ENCODE data around the gene LSM12.

Gene LSM12

DNA sequence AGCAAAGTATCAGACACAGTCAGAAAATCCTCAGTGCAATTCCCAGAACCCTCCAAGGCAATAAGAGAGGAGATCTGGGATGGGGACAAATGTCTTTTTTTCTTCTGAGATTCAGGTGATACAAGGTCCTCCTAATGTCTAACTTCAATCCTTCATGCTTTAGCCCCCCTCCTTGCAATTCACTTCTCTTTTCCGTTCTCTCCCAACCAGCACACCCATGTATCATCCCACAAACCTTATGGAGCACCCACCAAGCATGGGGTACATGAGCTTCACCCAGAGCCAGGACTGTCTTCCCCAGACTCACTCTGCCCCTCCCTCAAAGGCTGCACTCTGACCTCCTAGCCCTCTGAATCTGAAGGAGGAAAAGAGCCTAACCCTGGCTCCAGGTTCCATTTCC is 46.9 kb upstream of the LSM12 start:
- Histone ChIP-seq H3K36me3 (ENCODE audit: low read length) (no peaks in the 10 kb centered on the region), H3K4me2 (ENCODE audit: low read depth, low read length, poor library complexity, severe bottlenecking) (no peak overlapping the region), H3F3A (ENCODE audit: insufficient read depth) (no peaks in the 10 kb centered on the region), H3K4me3 (ENCODE audit: insufficient read depth, low read length, poor library complexity, severe bottlenecking) (no peak overlapping the region), H2AFZ (ENCODE audit: low read depth, low read length, severe bottlenecking) (no peak overlapping the region), H3K27me3 (ENCODE audit: low read length) (no peaks in the 10 kb centered on the region), H3K9me2 (replicated peaks; ENCODE audit: insufficient read depth, low read length) (no peaks in the 10 kb centered on the region), H3K9ac (ENCODE audit: low read length) (no peak overlapping the region), H3K79me2 (ENCODE audit: insufficient read depth, low read length) (no peaks in the 10 kb centered on the region), H4K20me1 (ENCODE audit: low read depth, low read length) (no peaks in the 10 kb centered on the region), H3K9me3 (ENCODE audit: insufficient read depth, low read length) (no peaks in the 10 kb centered on the region), H3K27ac (ENCODE audit: low read depth, low read length) (no peak overlapping the region)
- TF ChIP-seq, protein P1, sequence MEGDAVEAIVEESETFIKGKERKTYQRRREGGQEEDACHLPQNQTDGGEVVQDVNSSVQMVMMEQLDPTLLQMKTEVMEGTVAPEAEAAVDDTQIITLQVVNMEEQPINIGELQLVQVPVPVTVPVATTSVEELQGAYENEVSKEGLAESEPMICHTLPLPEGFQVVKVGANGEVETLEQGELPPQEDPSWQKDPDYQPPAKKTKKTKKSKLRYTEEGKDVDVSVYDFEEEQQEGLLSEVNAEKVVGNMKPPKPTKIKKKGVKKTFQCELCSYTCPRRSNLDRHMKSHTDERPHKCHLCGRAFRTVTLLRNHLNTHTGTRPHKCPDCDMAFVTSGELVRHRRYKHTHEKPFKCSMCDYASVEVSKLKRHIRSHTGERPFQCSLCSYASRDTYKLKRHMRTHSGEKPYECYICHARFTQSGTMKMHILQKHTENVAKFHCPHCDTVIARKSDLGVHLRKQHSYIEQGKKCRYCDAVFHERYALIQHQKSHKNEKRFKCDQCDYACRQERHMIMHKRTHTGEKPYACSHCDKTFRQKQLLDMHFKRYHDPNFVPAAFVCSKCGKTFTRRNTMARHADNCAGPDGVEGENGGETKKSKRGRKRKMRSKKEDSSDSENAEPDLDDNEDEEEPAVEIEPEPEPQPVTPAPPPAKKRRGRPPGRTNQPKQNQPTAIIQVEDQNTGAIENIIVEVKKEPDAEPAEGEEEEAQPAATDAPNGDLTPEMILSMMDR (IDR thresholded peaks at IDR 0.05; ENCODE audit: insufficient read depth, low read length, poor library complexity, severe bottlenecking), result no peak
- TF ChIP-seq EZH2phosphoT487 (conservative IDR thresholded peaks at IDR 0.05; ENCODE audit: low read length), result no peak

DNA sequence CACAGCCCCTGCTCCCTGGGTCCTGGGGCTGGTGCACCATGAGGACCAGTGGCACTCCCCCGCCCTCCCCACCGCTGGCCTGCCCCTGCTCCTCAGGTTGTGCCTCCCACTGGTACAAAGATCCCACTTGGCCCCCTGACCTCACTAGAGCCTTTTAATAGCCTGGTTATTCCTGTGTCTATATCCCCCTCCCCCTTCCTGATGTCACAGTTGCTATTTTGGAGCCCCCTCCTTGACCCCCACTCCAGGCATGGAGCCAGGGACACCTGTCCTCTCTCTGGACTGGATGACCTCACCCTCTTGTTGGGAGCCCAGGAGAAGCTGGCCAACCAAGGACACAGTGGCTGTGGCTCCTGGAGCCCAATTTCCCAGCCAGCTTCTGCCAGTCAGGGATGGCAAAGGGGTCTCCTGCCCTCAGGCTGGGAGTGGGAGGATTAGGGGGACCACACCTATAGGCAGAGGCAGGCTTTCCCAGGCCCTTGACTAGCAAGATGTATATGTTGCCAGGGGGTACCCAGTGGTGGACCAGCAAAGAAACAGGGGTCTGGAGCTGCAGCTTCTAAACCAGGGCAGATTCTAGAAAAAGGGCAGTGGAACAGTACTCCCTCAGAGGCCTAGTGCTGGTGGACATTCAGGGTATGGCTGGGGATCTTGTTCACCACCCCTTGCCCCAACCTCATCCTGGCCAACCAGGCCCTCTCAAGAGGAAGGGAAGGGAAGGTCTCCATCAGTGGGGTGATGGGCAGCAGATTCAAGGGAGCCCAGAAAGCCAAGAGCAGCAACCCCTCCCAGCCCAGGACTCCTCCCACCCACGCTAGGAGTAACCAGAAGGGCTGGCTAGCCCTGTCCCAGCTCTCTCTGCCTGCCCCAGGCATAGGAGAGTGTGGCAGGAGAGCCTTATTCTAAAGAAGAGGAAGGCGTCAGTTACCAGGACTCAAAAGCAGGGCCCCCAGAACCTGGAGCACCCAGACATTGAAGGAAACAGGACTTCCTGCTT is 46.1 kb upstream of the LSM12 start:
- H3K4me2 ChIP-seq (ENCODE audit: low read depth, low read length, poor library complexity, severe bottlenecking), result no peak overlapping the region

DNA sequence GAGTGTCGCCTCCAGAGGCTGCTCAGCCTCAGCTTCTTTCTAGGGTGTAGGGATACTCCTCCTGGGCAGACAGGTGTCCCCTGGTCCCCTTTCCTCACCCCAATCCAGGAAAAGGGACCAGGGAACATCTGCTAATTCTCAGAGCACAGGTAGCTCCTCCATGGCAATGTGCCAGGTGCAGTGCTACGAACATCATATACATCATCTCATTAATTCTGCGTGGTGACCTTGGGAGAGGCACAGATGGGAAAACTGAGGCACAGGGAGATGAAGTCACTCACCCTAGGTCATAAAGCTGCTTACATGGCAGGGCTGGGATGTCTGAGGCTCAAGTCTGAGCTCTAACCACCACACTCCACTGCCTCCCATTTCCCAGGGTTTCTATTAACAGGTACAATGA is 45.3 kb upstream of the LSM12 start:
- no peak overlapping the region for H3K9ac ChIP-seq (ENCODE audit: low read length)
- no peaks in the 10 kb centered on the region for H3K27me3 ChIP-seq (ENCODE audit: low read length)
- no peaks in the 10 kb centered on the region for H4K20me1 ChIP-seq (ENCODE audit: low read depth, low read length)
- H3K4me2 ChIP-seq (ENCODE audit: low read depth, low read length, poor library complexity, severe bottlenecking), result no peak overlapping the region
- H3F3A ChIP-seq (ENCODE audit: insufficient read depth), result no peaks in the 10 kb centered on the region
- H3K9me2 ChIP-seq (replicated peaks; ENCODE audit: insufficient read depth, low read length), result no peaks in the 10 kb centered on the region
- H3K4me3 ChIP-seq (ENCODE audit: insufficient read depth, low read length, poor library complexity, severe bottlenecking), result no peak overlapping the region
- no peak overlapping the region for H3K27ac ChIP-seq (ENCODE audit: low read depth, low read length)
- no peaks in the 10 kb centered on the region for H3K79me2 ChIP-seq (ENCODE audit: insufficient read depth, low read length)
- TF ChIP-seq EZH2phosphoT487 (conservative IDR thresholded peaks at IDR 0.05; ENCODE audit: low read length), result no peak
- TF ChIP-seq, protein P1 (IDR thresholded peaks at IDR 0.05; ENCODE audit: insufficient read depth, low read length, poor library complexity, severe bottlenecking), result no peak
- no peak overlapping the region for H2AFZ ChIP-seq (ENCODE audit: low read depth, low read length, severe bottlenecking)
- H3K9me3 ChIP-seq (ENCODE audit: insufficient read depth, low read length), result no peaks in the 10 kb centered on the region
- H3K36me3 ChIP-seq (ENCODE audit: low read length), result no peaks in the 10 kb centered on the region

More for the DNA sequence above, 46.1 kb upstream of the LSM12 start:
- Histone ChIP-seq H3K27me3 (ENCODE audit: low read length) (no peaks in the 10 kb centered on the region), H3K27ac (ENCODE audit: low read depth, low read length) (no peak overlapping the region), H3K9me2 (replicated peaks; ENCODE audit: insufficient read depth, low read length) (no peaks in the 10 kb centered on the region), H3F3A (ENCODE audit: insufficient read depth) (no peaks in the 10 kb centered on the region), H3K9ac (ENCODE audit: low read length) (no peak overlapping the region), H3K9me3 (ENCODE audit: insufficient read depth, low read length) (no peaks in the 10 kb centered on the region), H4K20me1 (ENCODE audit: low read depth, low read length) (no peaks in the 10 kb centered on the region), H3K79me2 (ENCODE audit: insufficient read depth, low read length) (no peaks in the 10 kb centered on the region), H3K36me3 (ENCODE audit: low read length) (no peaks in the 10 kb centered on the region), H2AFZ (ENCODE audit: low read depth, low read length, severe bottlenecking) (no peak overlapping the region), H3K4me3 (ENCODE audit: insufficient read depth, low read length, poor library complexity, severe bottlenecking) (no peak overlapping the region)
- TF ChIP-seq, protein P1 (IDR thresholded peaks at IDR 0.05; ENCODE audit: insufficient read depth, low read length, poor library complexity, severe bottlenecking), result no peak
- no peak for TF ChIP-seq EZH2phosphoT487 (conservative IDR thresholded peaks at IDR 0.05; ENCODE audit: low read length)

Data from SU-DHL-6 (cell line).